Gastrocnemius medialis (tissue), 4 donors: ENCODE data around the gene MTREX. TPM values are rescaled to one million over a fixed set of nuclear protein-coding genes. Genes with fewer than 3 reads are reported as not detected.

ENCODE experiments used
- ATAC-seq, 2 donors: fragments of 150-250 bp; one replicate each; pipeline ENCODE4 v1.9.1; 2016
- DNase-seq, 2 donors: peaks; one replicate each; pipeline ENCODE4 v3.0.0-alpha.2; 2019
- H3K27ac ChIP-seq, 4 donors: fragments of 200-600 bp; sonication (generic); 1 replicate in 1 of 4; 2 replicates in 3 of 4; pipeline ENCODE4 v1.5.1; 2016 to 2018; ENCODE audit warnings: mild to moderate bottlenecking in 2 of 4, moderate library complexity in 1 of 4
- H3K27me3 ChIP-seq, 3 donors: fragments of 200-600 bp; sonication (generic) in 2 of 3; 1 replicate in 1 of 3; 2 replicates in 2 of 3; pipeline versions ENCODE4 v1.5.1 to v1.6.0; 2016 to 2019; ENCODE audit warnings: mild to moderate bottlenecking in 1 of 3, moderate library complexity in 1 of 3
- H3K36me3 ChIP-seq, 2 donors: fragments of 200-600 bp; sonication (generic) in 1 of 2; one replicate each; pipeline ENCODE4 v1.5.1; 2017 to 2018
- H3K4me1 ChIP-seq, 2 donors: fragments of 200-600 bp; sonication (generic) in 1 of 2; one replicate each; pipeline ENCODE4 v1.5.1; 2016 to 2017; ENCODE audit warnings: mild to moderate bottlenecking in 2 of 2
- H3K4me3 ChIP-seq, 4 donors: fragments of 200-600 bp; sonication (generic) in 3 of 4; 1 replicate in 1 of 4; 2 replicates in 3 of 4; pipeline ENCODE4 v1.5.1; 2016 to 2019; ENCODE audit warnings: mild to moderate bottlenecking in 2 of 4
- H3K9me3 ChIP-seq, 3 donors: fragments of 200-600 bp; sonication (generic) in 2 of 3; 1 replicate in 1 of 3; 2 replicates in 2 of 3; pipeline ENCODE4 v1.5.1; 2016 to 2019
- CTCF ChIP-seq, 5 experiments: fragments of 450-650 bp in 3 of 5; fragments of 200-600 bp in 2 of 5; sonication (generic) in 2 of 5; IDR thresholded peaks in 4 of 5; conservative IDR thresholded peaks in 1 of 5; 1 replicate in 4 of 5; 2 replicates in 1 of 5; pipeline ENCODE4 v1.5.1; 2016 to 2019; ENCODE audit warnings: antibody characterized with exemption in 5 of 5, mild to moderate bottlenecking in 3 of 5, moderate library complexity in 3 of 5
- POLR2A ChIP-seq, 2 donors: fragments of 450-650 bp; IDR thresholded peaks; one replicate each; pipeline ENCODE4 v1.6.1; 2017; ENCODE audit warnings: antibody characterized with exemption in 2 of 2, mild to moderate bottlenecking in 2 of 2, moderate library complexity in 2 of 2
- in situ Hi-C, 4 donors: fragments of 200-750 bp; cut with MboI; loops; one replicate each; pipeline versions ENCODE4 v1.15.0 to v1.8.0; 2017; ENCODE audit warnings: low sequenced_read_pairs in 4 of 4
- intact Hi-C: fragments of 100-400 bp; cut with DNase I; formaldehyde crosslinking; loops from one replicate; pipeline ENCODE4 v1.15.1; 2023; ENCODE audit warnings: low total_unique reads
- total RNA-seq, 4 donors: library from RNA; depleted of rRNA; stranded (reverse); fragments of >200 nt; gene quantifications; one replicate each; pipeline versions ENCODE4 v1.1.0 to v1.2.3, GENCODE V29; 2016

The MTREX gene
- total RNA-seq, 4 donors from 2014 or later: 92.4 to 124 (median 109) TPM

DNA sequence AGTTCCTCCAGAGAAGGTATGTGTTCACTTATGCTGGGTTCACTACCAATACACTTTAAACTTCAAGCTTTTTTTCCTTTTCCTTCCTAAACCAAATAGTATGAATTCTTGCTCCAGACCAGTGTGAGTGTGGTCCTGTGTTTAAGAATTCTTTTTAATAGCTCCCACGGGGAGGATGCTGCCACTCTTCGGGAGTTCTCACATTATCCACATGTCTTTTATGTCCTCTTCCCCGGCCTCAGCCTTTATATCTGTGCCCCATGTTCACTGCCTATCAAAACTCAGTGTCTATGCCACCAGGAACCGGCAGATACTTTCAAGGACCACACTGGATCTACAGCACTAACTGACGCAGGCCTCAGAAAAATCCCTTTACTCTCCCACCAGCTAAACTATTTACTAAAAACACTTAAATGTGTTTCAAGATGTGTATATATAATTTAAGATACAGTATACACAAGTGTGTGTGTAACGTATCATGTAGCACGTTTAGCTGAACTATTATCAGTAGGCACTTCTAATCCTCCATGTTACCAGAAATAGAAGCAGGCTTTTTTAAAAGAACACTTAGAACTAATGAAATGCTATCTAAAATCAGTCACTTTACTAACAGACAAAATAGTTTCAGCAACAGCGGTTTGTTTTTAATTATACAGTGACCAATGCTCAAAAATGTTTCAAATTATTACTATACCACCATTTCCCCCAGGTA lies 139.0 kb downstream of the MTREX start:
- in situ Hi-C loops: no loop called here
- Histone ChIP-seq H3K9me3 (no peaks in the 10 kb centered on the region), H3K27me3 (no peaks in the 10 kb centered on the region), H3K4me1 (peaks cover 55 to 58% of the 10 kb centered on the region in 2 donors), H3K36me3 (no peaks in the 10 kb centered on the region), H3K27ac (peak overlapping the region; percentile 49 to 72 (median 52)), H3K4me3 (peak overlapping the region in 1 of 4 donors; percentile 3)
- no peak for TF ChIP-seq CTCF (IDR thresholded peaks at IDR 0.05 in 4 of 5, conservative IDR thresholded peaks at IDR 0.05 in 1 of 5)
- no peak for TF ChIP-seq POLR2A (IDR thresholded peaks at IDR 0.05)
- intact Hi-C loops: no loop called here
- DNase-seq (no peak), ATAC-seq (peak in 1 of 2 donors; percentile 31)

DNA sequence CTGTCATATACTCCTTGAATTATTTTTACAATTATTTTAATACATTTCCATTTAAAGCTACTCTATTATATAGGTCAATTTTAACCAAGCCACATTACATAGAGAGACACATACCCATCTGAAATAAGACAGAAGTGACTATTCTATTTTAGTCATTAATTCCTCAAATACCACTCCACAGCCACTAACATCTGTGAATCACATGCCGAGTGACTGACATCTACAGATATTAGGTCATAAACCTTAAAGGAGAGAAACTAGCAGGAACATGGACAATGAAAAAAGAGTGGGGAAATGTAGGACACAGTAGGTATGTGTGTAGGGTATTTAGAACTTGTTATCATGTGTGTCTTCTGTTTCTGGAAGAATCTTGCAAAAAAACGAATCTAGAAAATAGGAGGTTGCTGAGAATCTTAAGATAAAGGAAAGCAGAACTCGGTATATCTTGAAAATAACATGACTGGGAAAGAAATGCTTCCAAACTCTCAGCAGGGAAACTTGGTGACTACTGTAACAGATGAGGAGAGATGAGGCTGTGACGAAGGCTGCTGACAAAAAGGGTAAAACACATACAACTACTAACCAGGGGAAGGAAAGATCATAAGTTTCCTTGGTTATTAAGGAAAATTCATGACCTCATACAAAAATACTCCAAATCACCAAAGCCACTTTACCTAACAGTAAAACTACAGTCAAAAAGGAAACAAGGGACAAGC lies 142.4 kb downstream of the MTREX start:
- no peak for DNase-seq
- ATAC-seq: no peak
- Histone ChIP-seq H3K36me3 (no peaks in the 10 kb centered on the region), H3K27me3 (no peaks in the 10 kb centered on the region), H3K9me3 (no peaks in the 10 kb centered on the region), H3K4me1 (peaks cover 50 to 62% of the 10 kb centered on the region in 2 donors), H3K4me3 (no peak overlapping the region), H3K27ac (peak overlapping the region in 2 of 4 donors; percentile 20 to 40)
- intact Hi-C loops (no loop called here), in situ Hi-C loops (no loop called here)
- no peak for TF ChIP-seq POLR2A (IDR thresholded peaks at IDR 0.05)
- no peak for TF ChIP-seq CTCF (IDR thresholded peaks at IDR 0.05 in 4 of 5, conservative IDR thresholded peaks at IDR 0.05 in 1 of 5)

GRCh38 chr5:55451976-55452375 lies 144.2 kb downstream of the MTREX start:
- in situ Hi-C loops: no loop called here
- intact Hi-C loops: no loop called here
- H3K27me3 ChIP-seq: no peaks in the 10 kb centered on the region
- no peaks in the 10 kb centered on the region for H3K9me3 ChIP-seq
- no peaks in the 10 kb centered on the region for H3K36me3 ChIP-seq
- peaks cover 44 to 52% of the 10 kb centered on the region in 2 donors for H3K4me1 ChIP-seq
- ATAC-seq (no peak), DNase-seq (no peak)
- TF ChIP-seq POLR2A (IDR thresholded peaks at IDR 0.05): no peak
- TF ChIP-seq CTCF (IDR thresholded peaks at IDR 0.05 in 4 of 5, conservative IDR thresholded peaks at IDR 0.05 in 1 of 5): no peak
- H3K27ac ChIP-seq: peak overlapping the region in 3 of 4 donors; percentile 30 to 38 (median 33)
- H3K4me3 ChIP-seq: no peak overlapping the region

GRCh38 chr5:55453211-55453610 lies 145.4 kb downstream of the MTREX start:
- Histone ChIP-seq H3K4me1 (peaks cover 32 to 41% of the 10 kb centered on the region in 2 donors), H3K27me3 (no peaks in the 10 kb centered on the region), H3K27ac (no peak overlapping the region), H3K36me3 (no peaks in the 10 kb centered on the region), H3K9me3 (no peaks in the 10 kb centered on the region), H3K4me3 (no peak overlapping the region)
- ATAC-seq (no peak), DNase-seq (no peak)
- in situ Hi-C loops: no loop called here
- no peak for TF ChIP-seq POLR2A (IDR thresholded peaks at IDR 0.05)
- TF ChIP-seq CTCF (IDR thresholded peaks at IDR 0.05 in 4 of 5, conservative IDR thresholded peaks at IDR 0.05 in 1 of 5): no peak
- intact Hi-C loops: no loop called here
